Measurements from ENCODE around the gene SREK1IP1. TPM values are rescaled to one million over a fixed set of nuclear protein-coding genes. Genes with fewer than 3 reads are reported as not detected.

Gene SREK1IP1
- total and polyA plus RNA-seq, 9 of the 15 experiments (the other 6 are each of a cell fraction or from before 2014, with no cell fraction given), result 6.9 to 45.2 (median 21.7) TPM

GRCh38 chr5:64768358-64769312, at the start of gene SREK1IP1, which contains the start of gene CWC27 (continued):
- TF ChIP-seq MBD1 (CRISPR knock-in tag; IDR thresholded peaks at IDR 0.05) (no peak), PRDM10 (IDR thresholded peaks at IDR 0.05; ENCODE audit: partially characterized antibody) (peak; percentile 100), ZNF280A (IDR thresholded peaks at IDR 0.05; ENCODE audit: low read depth, partially characterized antibody) (no peak), EHMT2 (IDR thresholded peaks at IDR 0.05) (no peak; the same call in 1 of the 2 replicates), CEBPG (CRISPR knock-in tag; IDR thresholded peaks at IDR 0.05) (peak; percentile 17; the same call in 1 of the 2 replicates), CEBPG (tag; conservative IDR thresholded peaks at IDR 0.05 in 1 of 2, IDR thresholded peaks at IDR 0.05 in 1 of 2) (peak in 1 of 2 experiments; percentile 52; a peak in 1 of 4 replicates), HDAC3 (IDR thresholded peaks at IDR 0.05; ENCODE audit: borderline replicate concordance, partially characterized antibody) (peak; percentile 54), EWSR1 (IDR thresholded peaks at IDR 0.05; ENCODE audit: borderline replicate concordance, low read depth, partially characterized antibody) (no peak), MNT (conservative IDR thresholded peaks at IDR 0.05) (peak; percentile 76 to 83), FOSL1 (tag; conservative IDR thresholded peaks at IDR 0.05) (no peak), NFE2 (IDR thresholded peaks at IDR 0.05; ENCODE audit: low read depth) (peak; percentile 44; the same call in 1 of the 2 replicates), HOXB6 (CRISPR knock-in tag; IDR thresholded peaks at IDR 0.05; ENCODE audit: borderline replicate concordance) (no peak), TAL1 (IDR thresholded peaks at IDR 0.05) (peak; percentile 38; the same call in 1 of the 2 replicates), KLF16 (IDR thresholded peaks at IDR 0.05) (no peak), TCF3 (CRISPR knock-in tag; IDR thresholded peaks at IDR 0.05) (0 out of 2 replicates have a peak, but pooled peaks have one; percentile 11), SMARCC2 (IDR thresholded peaks at IDR 0.05; ENCODE audit: low read depth) (no peak), ILK (tag; IDR thresholded peaks at IDR 0.05; ENCODE audit: borderline replicate concordance, low read depth) (no peak), YBX1 (IDR thresholded peaks at IDR 0.05) (no peak)
